GM21786 (cell line): ENCODE data around the gene CTBP2.

ENCODE experiments used
- ATAC-seq: cut with Tn5 transposase; IDR thresholded peaks from one replicate; pipeline ENCODE4 v1.9.1; 2021; ENCODE audit not compliant: unreplicated experiment

CTBP2 gene

DNA sequence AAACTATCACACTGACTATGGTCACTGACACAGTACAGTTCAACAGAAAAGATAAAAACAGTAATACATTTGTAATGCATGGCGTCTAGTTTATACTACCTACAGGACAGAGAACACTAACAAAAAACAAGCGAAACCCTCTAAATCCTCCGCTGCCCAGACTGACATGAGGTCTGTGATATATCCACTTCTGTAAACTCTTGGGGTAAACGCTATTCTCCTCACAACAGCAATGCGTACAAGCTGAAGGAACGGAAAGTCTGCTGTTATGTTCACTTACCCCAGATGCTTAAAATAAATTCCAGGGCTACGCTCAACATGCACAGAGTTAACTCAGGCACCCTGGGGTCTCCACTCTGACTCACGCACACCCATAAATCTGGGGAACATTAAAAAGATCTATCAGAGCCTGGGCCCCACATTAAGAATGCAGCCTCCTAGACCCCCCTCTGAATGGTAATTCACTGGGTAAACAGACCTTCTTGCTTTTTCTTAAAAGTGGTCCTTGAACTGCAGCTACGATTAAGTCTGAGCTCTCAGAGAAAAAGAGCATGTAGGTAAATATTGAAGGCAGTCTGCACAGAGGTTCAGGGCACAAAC, 105.6 kb downstream of the CTBP2 start:
- no peak for ATAC-seq

DNA sequence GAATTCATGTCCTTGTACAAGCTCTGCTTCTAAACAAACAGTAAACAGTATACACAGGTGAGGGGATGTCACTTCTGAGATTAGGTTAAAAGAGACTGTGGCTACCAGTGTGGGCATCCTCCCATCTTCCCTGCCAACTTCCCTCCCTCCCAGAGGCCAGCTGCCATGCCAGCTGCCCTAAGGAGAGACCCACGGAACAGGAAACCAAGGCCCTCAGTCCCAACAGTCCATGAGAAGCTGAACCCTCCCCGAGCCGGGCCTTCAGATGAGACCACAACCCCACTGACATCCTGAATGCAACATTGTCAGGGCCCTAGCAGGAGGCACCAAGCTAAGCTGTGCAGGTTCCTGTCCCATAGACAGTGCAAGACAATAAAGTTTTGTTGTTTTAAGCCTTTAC, 106.1 kb downstream of the CTBP2 start:
- ATAC-seq = no peak

DNA sequence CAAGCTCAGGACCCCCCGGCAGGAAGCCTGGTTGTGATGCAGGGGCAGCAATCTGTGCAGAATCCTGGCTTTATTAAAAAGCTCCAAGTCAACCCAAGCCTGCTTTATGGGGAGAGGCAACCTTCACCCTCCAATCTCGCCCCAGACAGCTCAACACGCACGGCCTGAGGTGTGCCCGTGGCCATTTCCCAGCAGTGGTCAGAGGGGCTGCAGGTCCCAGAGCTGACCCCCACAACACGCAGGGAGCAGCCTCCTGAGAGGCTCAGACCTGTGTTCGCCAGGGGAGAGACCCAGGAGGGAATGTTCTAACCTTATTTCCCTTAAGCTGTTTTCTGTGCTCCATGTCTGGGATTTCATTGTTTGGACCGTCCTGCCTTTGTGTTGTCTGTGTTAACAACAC, 108.2 kb downstream of the CTBP2 start:
- no peak for ATAC-seq

DNA sequence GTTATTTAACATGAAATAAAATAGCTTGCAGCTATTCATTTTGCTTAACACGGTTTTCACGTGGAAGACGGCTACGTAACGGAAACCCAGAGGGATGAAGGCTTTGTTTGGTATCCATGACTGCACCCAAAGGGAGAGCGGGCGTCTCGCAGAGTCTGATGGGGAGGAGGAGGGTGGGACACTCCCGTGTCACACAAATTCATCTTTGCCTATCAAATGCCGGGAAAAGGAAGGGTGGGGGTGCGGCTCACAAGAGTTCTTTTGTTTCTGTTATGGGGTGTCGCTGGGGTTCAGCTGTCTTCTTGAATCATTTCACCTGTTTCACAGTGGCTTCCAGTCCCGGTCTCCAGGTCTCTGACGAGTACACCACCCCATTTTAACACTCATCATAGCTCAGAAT, 110.0 kb downstream of the CTBP2 start:
- no peak for ATAC-seq

DNA sequence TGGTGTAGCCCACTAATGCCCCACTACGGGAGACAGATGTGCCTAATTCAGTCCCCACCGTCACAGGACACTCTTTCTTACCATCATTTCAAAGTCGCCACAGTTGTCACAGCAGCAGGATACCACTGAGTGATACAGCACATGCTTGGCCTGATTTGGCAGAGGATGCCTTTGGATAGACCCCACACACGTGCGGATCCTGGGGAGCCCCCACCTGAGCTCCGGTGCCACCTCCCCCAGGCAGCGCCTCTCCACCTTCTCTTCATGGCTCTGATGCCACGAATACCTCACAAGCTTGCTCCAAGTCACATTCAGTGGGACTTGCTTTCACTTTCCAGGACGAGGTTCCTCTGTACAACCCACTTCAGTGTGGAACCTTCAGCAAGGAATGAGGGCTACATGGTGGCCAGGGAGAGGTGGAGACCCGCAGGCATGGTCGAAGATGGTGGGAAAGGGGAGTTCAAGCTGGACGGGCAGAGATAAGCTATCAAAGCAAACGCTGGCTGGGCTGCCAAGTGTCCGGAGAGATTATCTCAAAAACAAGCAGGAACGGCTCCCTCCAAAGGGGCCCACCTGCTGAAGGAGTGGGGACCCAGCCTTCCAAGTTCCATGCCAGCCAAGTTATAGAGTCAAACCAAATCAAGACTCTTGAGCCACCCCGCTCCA, 111.0 kb downstream of the CTBP2 start:
- ATAC-seq = no peak

DNA sequence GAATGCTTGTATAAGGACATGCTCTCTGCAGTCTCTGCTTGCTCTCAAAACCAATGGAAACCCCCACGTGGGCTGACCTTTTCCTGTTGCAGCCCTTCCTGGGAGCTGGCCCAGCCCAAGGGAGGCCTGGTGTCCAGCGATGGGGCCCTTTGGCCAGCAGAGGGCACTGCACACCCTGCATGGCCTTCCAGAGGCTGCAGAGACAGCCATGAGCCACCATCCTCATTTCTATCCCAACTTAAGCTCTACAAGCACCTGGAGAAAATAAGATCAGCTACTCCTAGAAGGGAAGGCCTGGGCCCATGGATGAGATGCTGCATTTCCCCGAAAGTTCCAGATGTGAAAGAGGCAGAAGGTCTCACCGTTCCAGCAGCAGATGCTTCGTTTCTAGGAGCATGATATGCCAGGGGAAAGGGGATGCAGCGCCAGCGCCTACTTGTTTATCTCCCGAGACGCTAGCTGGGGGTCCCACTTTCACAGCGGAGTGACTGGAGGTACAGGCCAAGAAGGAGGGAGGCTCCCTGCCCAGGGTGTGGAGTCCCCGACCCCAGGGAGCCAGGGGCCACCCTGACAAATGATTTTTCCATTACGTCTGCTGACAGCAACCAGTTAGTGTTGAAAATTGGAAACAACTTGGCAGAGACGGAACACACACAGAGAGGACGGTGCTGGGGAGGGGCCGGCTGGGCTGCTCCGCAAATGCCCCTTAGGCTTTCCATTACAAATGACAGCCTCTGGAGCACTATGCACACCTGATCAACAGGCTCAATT, 112.1 kb downstream of the CTBP2 start:
- peak; percentile 81 for ATAC-seq

DNA sequence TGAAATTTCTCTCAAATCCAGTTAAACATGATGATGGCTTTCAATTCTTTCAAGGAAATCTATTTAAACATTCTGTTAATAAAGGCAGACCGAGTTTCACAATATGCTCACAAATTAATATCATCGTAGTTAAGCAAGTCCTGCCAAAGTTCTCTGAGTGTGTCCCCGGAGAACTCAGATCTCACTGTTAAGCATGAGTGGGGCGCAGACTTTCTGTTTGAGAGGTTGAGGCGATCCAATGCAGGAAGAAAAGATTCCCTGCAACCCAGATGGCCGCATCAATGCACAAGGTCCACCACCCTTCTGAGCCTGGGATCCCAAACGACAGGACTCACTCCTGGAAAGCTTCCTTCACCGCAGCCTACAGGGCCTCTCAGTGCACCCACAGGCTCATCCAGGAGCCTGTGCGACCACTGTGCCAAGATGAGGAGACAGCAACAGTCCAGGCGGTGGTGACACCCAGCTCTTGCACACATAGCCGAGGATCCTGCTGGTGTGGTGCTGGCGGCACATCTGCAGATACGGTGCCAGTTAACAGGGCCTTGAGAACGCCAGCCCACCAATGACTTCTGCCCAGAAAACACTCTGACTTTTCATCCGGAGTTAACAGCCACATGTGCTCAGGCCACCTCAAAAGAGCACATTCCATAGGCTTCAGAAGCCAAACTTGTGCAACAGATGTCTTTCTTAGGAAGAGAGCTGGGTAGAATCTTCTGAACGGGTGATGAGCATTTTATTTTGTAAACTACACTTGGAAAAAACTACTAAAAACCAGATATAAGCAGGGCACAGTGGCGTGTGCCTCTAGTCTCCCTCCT, 116.3 kb downstream of the CTBP2 start:
- no peak for ATAC-seq

DNA sequence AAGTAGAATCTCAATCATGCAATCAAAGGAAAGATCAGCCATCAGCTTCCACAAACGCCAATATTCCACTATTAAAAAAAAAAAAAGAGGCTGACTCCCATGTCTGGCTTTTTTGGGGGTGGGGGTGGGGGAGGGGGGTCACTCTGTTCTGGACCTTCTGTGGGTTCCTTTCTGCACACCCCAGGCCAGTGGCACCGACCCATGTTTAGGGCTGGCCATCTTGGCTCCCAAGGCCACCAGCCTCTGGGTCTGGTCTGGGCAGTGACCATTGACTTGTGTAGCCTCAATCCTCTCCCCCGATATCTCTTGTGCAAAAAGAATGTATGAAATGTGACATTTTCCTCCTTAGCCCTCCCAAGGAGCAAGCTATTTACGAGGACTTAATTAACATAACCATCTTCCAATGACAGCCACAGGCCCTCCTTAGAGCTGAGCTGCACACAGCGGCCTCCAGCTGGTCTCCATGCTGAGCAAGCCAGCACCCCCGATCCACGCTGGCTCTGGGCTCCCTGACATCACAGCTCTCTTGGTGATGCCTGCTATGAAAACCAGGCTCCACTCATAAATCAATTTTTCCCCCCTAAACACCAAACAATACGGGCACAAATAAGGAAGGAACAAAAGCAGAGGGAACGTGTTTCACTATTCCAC, 118.4 kb downstream of the CTBP2 start:
- no peak for ATAC-seq

DNA sequence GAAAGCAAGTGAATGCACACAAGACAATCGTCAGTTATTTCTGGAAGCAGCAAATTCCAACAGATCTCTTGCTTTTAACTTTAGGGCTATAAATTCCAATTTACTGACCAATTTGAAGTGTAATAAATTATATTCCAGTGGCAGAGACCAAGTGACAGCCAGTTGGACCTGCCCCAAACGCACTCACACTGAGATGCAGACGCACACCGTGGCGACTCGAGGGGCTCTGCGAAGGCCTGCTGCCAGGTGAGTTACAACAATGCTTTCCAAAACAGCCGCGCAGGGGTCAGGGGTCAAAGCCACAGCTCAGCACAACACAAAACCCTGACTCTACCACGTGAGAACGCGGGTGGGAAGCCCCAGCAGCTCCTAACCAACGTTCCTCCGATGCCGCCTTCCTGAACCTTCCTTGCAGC, 121.0 kb downstream of the CTBP2 start:
- ATAC-seq = no peak

DNA sequence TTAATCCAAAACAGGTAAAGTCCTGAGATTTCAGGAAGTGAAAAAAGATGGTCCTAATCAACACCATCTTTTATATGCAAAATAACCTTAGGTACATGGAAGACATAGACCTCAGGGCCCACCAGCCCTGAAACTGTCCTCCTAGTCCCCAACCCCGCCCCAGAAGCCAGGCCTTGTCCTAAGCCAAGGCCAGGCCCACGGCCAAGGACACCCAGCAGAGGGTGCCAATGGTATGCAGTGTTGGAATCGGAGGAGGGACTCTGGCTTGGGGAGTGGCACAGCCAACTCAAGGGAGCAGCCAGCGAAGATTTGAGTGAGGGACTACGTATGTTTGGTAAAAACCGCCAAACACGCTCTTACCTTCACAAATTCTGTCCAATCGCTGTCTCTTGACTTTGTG, 121.7 kb downstream of the CTBP2 start:
- no peak for ATAC-seq

DNA sequence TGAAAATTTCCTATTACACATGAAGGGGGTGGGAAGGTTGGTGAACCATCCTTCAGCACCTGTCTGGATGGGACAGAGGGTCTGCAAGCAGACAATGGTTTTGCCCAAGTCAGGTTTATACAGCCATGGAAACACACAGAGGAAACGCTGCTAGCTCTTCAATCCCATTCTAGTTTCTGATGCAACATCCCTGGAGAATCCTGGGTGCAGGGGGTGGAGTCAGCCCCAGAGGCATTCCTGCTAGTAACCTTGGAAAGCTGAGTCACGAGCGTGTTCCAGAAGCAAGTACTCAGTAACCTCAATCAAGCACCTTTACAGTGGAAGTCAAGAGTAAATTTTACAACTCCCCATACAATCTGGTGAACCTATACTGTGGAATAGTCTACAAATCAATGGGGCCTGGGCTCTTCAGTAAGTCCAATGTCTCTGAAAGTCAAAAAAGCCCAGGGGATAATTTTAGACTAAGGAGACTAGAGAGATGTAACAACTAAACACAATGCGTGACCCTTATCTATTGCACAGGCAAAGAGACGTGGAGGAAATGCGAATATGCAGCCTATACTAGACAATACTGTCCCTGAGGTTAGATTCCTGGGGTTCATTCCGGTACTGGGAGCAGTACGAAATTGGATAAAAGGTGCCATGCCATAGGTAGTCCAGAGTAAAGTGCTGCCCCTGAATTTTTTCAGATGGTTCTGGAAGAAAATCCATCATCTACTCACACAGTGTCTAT, 123.1 kb downstream of the CTBP2 start:
- no peak for ATAC-seq

DNA sequence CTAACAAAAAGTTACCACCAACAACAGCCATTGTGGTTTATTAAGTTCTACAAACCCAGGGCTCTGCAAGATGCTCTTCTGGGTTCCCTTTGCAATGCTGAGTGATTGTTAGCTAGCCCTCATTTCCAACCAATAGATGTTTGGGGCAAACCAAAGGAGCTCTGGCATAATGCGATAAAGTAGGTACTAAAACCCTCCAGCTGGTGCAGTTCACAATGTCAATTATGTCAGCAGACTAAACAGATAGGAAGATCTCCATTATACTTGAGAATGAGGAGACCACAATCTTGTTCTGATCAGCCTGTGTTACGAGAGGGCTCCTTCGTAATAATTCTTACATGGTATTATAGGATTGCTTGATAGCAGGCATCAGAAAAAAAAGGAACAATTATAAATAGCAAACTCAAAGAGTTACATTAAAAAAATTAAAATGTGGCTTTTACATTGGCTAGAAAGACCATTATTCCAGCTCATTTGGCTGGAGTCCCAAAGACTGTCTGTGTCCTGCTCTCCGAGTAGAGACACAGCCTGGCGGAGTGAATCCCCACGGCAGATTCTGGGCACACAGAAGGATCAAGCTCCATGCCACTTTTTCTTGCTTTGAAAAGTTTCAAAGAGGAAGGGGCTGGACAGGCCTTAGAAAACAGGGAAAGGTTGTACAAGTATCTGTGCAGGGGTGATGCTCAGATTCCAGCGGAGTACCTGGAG, 124.6 kb downstream of the CTBP2 start:
- ATAC-seq = no peak

DNA sequence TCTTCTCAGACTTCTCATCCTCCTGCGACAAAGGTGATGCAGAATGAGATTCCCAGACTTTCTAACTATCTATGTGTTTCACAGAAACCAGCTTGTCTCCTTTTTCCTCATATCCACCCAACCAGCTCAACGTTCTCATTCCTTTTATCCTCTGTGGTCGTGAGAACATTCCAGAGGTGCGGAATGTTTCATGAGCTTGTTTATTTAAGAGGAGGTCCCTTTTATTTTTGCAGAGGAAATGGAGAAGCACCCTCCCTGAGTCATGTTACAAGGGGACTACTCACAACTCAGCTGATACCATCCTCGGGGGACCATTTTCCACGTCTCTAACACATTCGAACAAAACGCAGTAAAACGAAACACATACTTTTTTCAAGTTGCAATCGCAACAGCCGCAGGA, 125.2 kb downstream of the CTBP2 start:
- no peak for ATAC-seq

DNA sequence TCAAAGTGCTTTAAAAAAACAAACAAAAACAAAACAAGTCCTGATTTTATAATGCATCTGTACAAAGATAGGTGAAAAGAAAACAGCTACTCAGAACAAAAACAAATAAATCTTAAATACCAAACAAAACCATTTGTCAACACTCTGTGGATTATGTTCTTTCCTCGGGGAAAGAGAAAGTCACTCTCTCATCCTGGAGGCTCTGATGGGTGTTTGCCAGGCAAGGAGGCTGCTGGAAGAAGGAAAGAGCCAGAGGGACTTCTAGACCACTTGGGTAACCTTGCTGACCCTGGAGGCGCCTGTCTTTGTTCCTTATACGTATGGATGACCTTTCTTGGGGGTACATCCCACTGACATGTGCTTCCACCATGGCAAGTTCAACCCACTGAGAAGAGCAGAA, 125.7 kb downstream of the CTBP2 start:
- no peak for ATAC-seq

DNA sequence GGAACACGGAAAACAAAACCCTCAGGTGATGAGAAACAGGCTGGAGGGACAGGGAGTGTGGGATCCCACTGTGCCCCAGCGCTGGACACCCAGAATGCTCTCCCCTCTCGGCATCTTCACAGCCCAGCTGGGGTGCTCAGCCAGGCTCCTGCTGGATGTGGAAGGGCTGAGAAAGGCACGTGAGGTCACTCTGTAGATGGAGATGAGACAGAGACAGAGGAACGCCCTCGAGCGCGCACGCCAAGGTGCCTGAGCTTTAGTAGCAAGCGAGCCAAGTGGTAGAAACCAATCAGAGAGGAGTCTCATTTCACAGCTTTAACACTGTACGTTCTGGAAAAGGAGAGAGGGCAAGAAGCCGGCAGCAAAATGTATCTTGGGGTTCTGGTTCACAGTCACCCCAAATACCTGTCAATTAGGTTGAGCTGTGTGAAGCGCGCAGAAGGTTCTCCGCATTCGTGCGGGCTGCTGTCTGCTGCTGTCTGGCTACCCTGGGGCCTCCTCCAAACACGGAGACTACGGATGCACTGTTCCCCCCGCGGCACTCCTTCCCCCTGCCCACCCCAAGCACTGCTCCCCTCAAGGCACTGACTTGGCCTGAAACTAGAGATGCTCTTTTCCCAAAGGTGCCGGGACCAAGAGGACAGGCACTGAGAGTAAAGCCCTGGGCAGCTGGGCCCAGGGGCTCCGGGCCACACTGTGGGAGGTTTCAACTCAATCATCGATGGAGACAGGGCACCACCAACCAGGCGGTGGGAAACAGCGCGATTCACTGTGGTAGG, 127.0 kb downstream of the CTBP2 start:
- ATAC-seq = no peak

DNA sequence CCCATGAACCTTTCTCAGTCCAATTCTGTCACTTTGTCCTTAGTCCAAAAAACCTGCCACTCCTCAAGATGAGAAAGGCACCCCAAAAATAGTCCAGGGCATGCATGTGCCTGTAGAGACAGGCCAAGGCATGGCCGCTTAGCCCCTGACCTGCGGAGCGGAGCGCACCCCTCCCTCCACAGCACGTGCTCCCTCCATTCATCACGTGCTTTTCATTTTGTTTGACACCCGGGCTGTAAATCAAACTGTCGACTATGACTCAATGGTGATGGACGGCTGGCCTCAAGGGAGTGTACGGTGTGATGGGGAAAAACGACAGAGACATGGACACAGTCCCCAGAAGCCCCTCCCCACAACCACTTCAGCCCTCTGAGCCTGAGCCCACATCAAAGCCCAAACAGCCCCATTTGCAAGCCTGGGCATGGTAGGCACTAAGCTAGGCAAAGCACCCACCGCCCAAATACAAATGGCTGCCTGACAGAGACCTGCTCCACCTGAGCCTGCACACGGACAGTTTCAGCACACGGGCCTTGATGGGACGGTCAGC, 127.8 kb downstream of the CTBP2 start:
- ATAC-seq = no peak

DNA sequence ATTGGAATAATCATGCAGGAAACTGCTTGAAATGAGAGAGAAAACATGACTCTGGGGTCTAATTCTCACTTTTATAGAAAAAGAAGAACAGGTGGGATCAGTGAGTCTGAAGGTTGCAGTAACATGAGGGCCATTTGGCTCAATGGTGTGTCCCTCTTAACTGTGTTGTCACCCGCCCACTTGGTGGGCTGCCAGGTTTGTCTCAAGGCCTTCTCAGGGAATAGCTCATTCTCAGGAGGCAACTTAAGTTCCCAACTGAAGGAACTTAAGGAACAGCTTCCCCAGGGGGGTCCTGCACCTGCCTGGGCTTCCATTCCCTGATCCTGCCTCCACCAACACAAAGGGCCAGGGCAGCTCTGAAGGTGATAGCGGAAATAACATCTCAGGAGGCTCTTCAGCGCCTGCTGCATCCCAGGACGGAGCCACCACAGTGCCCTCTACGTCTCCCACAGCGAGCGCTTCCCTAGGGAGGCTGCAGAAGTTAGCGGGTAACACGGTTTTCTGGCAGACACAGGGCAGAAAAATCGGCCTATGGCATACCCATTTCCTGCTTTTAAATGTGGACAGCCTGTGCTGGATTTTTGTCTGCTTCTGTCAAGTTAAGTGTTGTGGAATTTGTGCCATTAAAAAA, 129.7 kb downstream of the CTBP2 start:
- ATAC-seq = no peak

DNA sequence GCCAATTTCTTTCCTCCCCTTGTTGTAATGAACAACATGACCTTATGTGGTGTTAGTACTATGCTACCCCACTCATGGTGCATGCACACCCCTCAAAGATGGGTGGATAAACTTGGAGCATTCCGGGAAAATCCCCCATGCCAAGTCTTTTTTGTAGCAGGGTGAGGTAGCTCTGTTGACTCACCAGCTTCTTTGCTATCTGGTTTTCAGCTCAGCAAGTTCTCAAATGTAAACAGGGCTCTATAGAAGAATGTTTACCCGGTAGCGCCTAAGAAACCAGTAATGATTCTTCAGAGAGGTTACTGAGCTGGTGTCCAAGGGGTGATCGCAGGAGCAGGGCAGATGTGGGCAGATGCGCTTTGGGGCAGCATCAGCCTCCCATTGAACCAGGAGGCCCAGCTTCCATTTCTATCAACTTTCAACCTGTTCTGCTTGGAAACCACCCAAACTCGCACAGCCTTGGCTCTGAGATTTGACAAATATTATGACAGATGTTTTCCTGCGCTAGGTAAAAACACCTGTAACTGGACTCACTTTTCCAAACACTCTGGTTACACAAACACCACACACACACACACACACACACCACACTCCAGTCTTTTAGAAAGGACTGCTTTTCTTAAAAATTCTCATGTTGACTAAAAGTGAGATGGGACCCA, 130.7 kb downstream of the CTBP2 start:
- ATAC-seq = no peak
